ENCODE measurements around the gene MCTP2. TPM values are rescaled to one million over a fixed set of nuclear protein-coding genes. Genes with fewer than 3 reads are reported as not detected.

Gene MCTP2
- total and polyA plus RNA-seq, 5 donors from 2014 or later = 1.1 to 6.4 (median 2.8) TPM

DNA sequence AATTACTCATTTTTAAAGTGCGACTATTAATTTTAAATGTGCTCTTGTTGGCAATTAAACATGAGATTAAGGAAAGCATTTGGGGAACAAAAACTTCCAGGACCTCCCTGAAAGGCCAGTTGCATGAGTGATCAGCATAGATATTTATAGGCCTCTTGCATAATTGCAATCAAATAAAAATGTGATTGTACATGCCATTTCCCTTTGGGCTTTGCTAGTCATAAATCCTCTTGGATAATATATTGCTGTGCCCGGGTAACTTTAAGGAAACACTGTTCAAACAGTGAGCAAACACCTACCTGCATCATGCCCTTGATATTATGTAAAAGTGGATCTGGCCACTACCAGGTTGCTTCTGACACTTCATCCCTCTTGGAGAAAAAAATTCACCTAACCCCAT is 239.1 kb downstream of the MCTP2 start:
- ATAC-seq (ENCODE audit: low read depth in 2 of 2) (no peak), DNase-seq (no peak)
- Mint-ChIP-seq H3K27me3 (no peaks in the 10 kb centered on the region), H3K4me1 (no peaks in the 10 kb centered on the region), H3K9me3 (peaks cover 0 to 3% (median 0%) of the 10 kb centered on the region in 7 donors), H3K36me3 (peaks cover 18% of the 10 kb centered on the region), H3K27ac (no peak overlapping the region), H3K4me3 (no peak overlapping the region)
- H3K36me3 ChIP-seq (ENCODE audit: control insufficient read depth, insufficient read depth, low read length) = no peaks in the 10 kb centered on the region
- no peak overlapping the region for H3K27ac ChIP-seq (ENCODE audit: insufficient read depth, low read length, poor library complexity, severe bottlenecking)
- no peaks in the 10 kb centered on the region for H3K9me3 ChIP-seq (ENCODE audit: control insufficient read depth in 2 of 2, low read length in 2 of 2)
- no peaks in the 10 kb centered on the region for H3K27me3 ChIP-seq (ENCODE audit: control insufficient read depth, insufficient read depth, low read length)
- H3K4me1 ChIP-seq (ENCODE audit: control insufficient read depth, insufficient read depth, low read length, poor library complexity, severe bottlenecking) = no peaks in the 10 kb centered on the region
- H3K4me3 ChIP-seq (ENCODE audit: low read depth, low read length) = no peak overlapping the region

GRCh38 chr15:94476686-94477085 is 245.3 kb downstream of the MCTP2 start:
- Mint-ChIP-seq H3K4me3 (no peak overlapping the region), H3K27me3 (no peaks in the 10 kb centered on the region), H3K27ac (no peak overlapping the region), H3K9me3 (peaks cover 0 to 6% (median 2%) of the 10 kb centered on the region in 7 donors), H3K36me3 (peaks cover 40% of the 10 kb centered on the region), H3K4me1 (no peaks in the 10 kb centered on the region)
- DNase-seq = no peak
- Histone ChIP-seq H3K4me3 (ENCODE audit: low read depth, low read length) (no peak overlapping the region), H3K36me3 (ENCODE audit: control insufficient read depth, insufficient read depth, low read length) (peaks cover 3% of the 10 kb centered on the region), H3K4me1 (ENCODE audit: control insufficient read depth, insufficient read depth, low read length, poor library complexity, severe bottlenecking) (no peaks in the 10 kb centered on the region), H3K27ac (ENCODE audit: insufficient read depth, low read length, poor library complexity, severe bottlenecking) (no peak overlapping the region), H3K9me3 (ENCODE audit: control insufficient read depth in 2 of 2, low read length in 2 of 2) (no peaks in the 10 kb centered on the region), H3K27me3 (ENCODE audit: control insufficient read depth, insufficient read depth, low read length) (no peaks in the 10 kb centered on the region)
- ATAC-seq (ENCODE audit: low read depth in 2 of 2) = no peak

- H3K4me1 ChIP-seq (ENCODE audit: control insufficient read depth, insufficient read depth, low read length, poor library complexity, severe bottlenecking) = no peaks in the 10 kb centered on the region
- no peaks in the 10 kb centered on the region for H3K9me3 ChIP-seq (ENCODE audit: control insufficient read depth in 2 of 2, low read length in 2 of 2)
- ATAC-seq (ENCODE audit: low read depth in 2 of 2) (no peak), DNase-seq (no peak)
- Mint-ChIP-seq H3K36me3 (peaks cover 48% of the 10 kb centered on the region), H3K27me3 (no peaks in the 10 kb centered on the region), H3K4me1 (no peaks in the 10 kb centered on the region), H3K9me3 (peaks cover 2 to 17% (median 6%) of the 10 kb centered on the region in 7 donors), H3K4me3 (no peak overlapping the region), H3K27ac (no peak overlapping the region)
- H3K27me3 ChIP-seq (ENCODE audit: control insufficient read depth, insufficient read depth, low read length) = no peaks in the 10 kb centered on the region
- H3K4me3 ChIP-seq (ENCODE audit: low read depth, low read length) = no peak overlapping the region
- no peak overlapping the region for H3K27ac ChIP-seq (ENCODE audit: insufficient read depth, low read length, poor library complexity, severe bottlenecking)
- H3K36me3 ChIP-seq (ENCODE audit: control insufficient read depth, insufficient read depth, low read length) = peaks cover 3% of the 10 kb centered on the region
Observed at GRCh38 chr15:94477913-94478553, 246.7 kb downstream of the MCTP2 start.

DNA sequence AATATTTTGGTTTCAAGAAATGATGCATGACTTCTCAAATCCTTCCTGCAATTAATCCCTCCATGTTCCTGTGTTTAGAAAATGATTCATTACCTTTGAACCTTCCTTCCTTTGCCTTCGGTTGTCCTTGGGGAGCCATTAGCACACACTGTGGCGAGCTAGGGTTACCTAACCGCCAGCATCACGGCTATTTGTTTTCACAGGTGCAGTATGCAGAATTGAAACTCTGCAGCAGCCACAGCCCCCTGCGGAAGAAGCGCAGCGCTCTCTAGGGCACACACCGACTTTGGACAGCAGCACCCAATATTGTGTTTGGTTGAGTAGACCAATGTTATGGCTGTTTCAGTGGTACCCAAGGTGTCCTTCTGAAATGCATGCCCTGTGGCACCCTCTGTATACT is 247.4 kb downstream of the MCTP2 start:
- Mint-ChIP-seq H3K4me1 (no peaks in the 10 kb centered on the region), H3K27ac (no peak overlapping the region), H3K36me3 (peaks cover 42% of the 10 kb centered on the region), H3K27me3 (no peaks in the 10 kb centered on the region), H3K9me3 (peaks cover 2 to 17% (median 6%) of the 10 kb centered on the region in 7 donors), H3K4me3 (no peak overlapping the region)
- no peaks in the 10 kb centered on the region for H3K4me1 ChIP-seq (ENCODE audit: control insufficient read depth, insufficient read depth, low read length, poor library complexity, severe bottlenecking)
- H3K4me3 ChIP-seq (ENCODE audit: low read depth, low read length) = no peak overlapping the region
- H3K27me3 ChIP-seq (ENCODE audit: control insufficient read depth, insufficient read depth, low read length) = no peaks in the 10 kb centered on the region
- H3K9me3 ChIP-seq (ENCODE audit: control insufficient read depth in 2 of 2, low read length in 2 of 2) = no peaks in the 10 kb centered on the region
- H3K27ac ChIP-seq (ENCODE audit: insufficient read depth, low read length, poor library complexity, severe bottlenecking) = no peak overlapping the region
- ATAC-seq (ENCODE audit: low read depth in 2 of 2) (no peak), DNase-seq (no peak)
- H3K36me3 ChIP-seq (ENCODE audit: control insufficient read depth, insufficient read depth, low read length) = peaks cover 3% of the 10 kb centered on the region

GRCh38 chr15:94480289-94480834 is 249.0 kb downstream of the MCTP2 start:
- no peaks in the 10 kb centered on the region for H3K9me3 ChIP-seq (ENCODE audit: control insufficient read depth in 2 of 2, low read length in 2 of 2)
- Mint-ChIP-seq H3K27ac (no peak overlapping the region), H3K27me3 (no peaks in the 10 kb centered on the region), H3K4me3 (no peak overlapping the region), H3K9me3 (peaks cover 3 to 17% (median 6%) of the 10 kb centered on the region in 7 donors), H3K36me3 (peaks cover 34% of the 10 kb centered on the region), H3K4me1 (no peaks in the 10 kb centered on the region)
- no peaks in the 10 kb centered on the region for H3K27me3 ChIP-seq (ENCODE audit: control insufficient read depth, insufficient read depth, low read length)
- H3K36me3 ChIP-seq (ENCODE audit: control insufficient read depth, insufficient read depth, low read length) = peaks cover 3% of the 10 kb centered on the region
- no peaks in the 10 kb centered on the region for H3K4me1 ChIP-seq (ENCODE audit: control insufficient read depth, insufficient read depth, low read length, poor library complexity, severe bottlenecking)
- DNase-seq (no peak), ATAC-seq (ENCODE audit: low read depth in 2 of 2) (no peak)
- H3K4me3 ChIP-seq (ENCODE audit: low read depth, low read length) = no peak overlapping the region
- H3K27ac ChIP-seq (ENCODE audit: insufficient read depth, low read length, poor library complexity, severe bottlenecking) = no peak overlapping the region

DNA sequence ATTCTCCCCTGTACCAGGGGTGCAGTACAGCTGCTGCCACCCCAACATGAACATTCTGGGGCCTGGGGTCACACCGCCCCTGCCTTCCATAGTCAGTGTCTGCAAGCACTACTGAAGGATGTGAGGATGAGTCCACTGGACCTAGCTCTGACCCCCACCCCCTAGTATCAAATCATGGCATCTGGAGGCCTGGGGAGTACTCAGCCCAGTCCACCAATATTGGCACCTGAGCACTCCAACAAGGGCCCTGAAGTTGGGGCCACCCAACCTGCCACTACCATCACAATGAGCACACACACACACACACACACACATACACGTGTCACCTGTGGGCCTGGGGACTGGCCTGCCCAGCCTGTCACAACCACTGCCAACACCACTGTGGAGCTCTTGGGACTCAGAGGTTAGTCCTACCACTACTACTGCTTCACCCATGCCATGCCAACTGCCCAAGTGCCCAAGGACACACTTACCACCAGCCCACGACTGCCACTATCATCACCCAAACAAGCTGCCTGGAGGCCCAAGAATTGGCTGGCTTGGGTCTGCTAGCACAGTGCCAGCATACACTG is 253.9 kb downstream of the MCTP2 start:
- no peaks in the 10 kb centered on the region for H3K9me3 ChIP-seq (ENCODE audit: control insufficient read depth in 2 of 2, low read length in 2 of 2)
- H3K27me3 ChIP-seq (ENCODE audit: control insufficient read depth, insufficient read depth, low read length) = no peaks in the 10 kb centered on the region
- no peaks in the 10 kb centered on the region for H3K4me1 Mint-ChIP-seq
- ATAC-seq (ENCODE audit: low read depth in 2 of 2) (no peak), DNase-seq (no peak)
- no peak overlapping the region for H3K27ac ChIP-seq (ENCODE audit: insufficient read depth, low read length, poor library complexity, severe bottlenecking)
- no peaks in the 10 kb centered on the region for H3K4me1 ChIP-seq (ENCODE audit: control insufficient read depth, insufficient read depth, low read length, poor library complexity, severe bottlenecking)
- H3K27me3 Mint-ChIP-seq = no peaks in the 10 kb centered on the region
- no peaks in the 10 kb centered on the region for H3K36me3 ChIP-seq (ENCODE audit: control insufficient read depth, insufficient read depth, low read length)
- H3K36me3 Mint-ChIP-seq = peaks cover 13% of the 10 kb centered on the region
- no peak overlapping the region for H3K4me3 Mint-ChIP-seq
- H3K4me3 ChIP-seq (ENCODE audit: low read depth, low read length) = no peak overlapping the region
- no peak overlapping the region for H3K27ac Mint-ChIP-seq
- H3K9me3 Mint-ChIP-seq = peaks cover 1 to 26% (median 9%) of the 10 kb centered on the region in 7 donors

- H3K4me3 ChIP-seq (ENCODE audit: low read depth, low read length) = no peak overlapping the region
- no peak for ATAC-seq (ENCODE audit: low read depth in 2 of 2)
- no peak overlapping the region for H3K27ac Mint-ChIP-seq
- no peak overlapping the region for H3K27ac ChIP-seq (ENCODE audit: insufficient read depth, low read length, poor library complexity, severe bottlenecking)
- no peaks in the 10 kb centered on the region for H3K4me1 ChIP-seq (ENCODE audit: control insufficient read depth, insufficient read depth, low read length, poor library complexity, severe bottlenecking)
- H3K4me3 Mint-ChIP-seq = no peak overlapping the region
- H3K36me3 Mint-ChIP-seq = peaks cover 2% of the 10 kb centered on the region
- H3K27me3 ChIP-seq (ENCODE audit: control insufficient read depth, insufficient read depth, low read length) = no peaks in the 10 kb centered on the region
- no peak for DNase-seq
- peaks cover 0 to 13% (median 4%) of the 10 kb centered on the region in 7 donors for H3K9me3 Mint-ChIP-seq
- no peaks in the 10 kb centered on the region for H3K27me3 Mint-ChIP-seq
- H3K9me3 ChIP-seq (ENCODE audit: control insufficient read depth in 2 of 2, low read length in 2 of 2) = no peaks in the 10 kb centered on the region
- H3K36me3 ChIP-seq (ENCODE audit: control insufficient read depth, insufficient read depth, low read length) = no peaks in the 10 kb centered on the region
- no peaks in the 10 kb centered on the region for H3K4me1 Mint-ChIP-seq
Observed at GRCh38 chr15:94487635-94488034, 256.3 kb downstream of the MCTP2 start.

DNA sequence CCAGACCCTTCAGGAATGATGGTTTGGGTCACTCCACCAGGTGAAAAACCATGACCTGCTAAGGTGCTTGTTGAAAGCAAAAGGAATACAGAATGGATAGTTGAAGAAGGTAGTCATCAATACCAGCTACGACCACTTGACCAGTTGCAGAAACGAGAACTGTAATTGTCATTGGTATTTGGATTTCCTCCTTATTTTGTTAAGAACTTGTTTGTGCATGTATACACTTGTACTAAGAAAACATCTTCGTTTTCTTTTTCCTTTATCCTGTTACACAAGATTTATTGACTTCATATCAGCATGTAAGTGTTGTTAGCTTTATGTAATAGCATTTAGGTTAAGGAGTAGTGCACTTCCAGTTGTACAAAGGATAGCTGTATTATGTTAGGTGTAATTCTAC is 261.8 kb downstream of the MCTP2 start:
- H3K27ac ChIP-seq (ENCODE audit: insufficient read depth, low read length, poor library complexity, severe bottlenecking) = no peak overlapping the region
- no peaks in the 10 kb centered on the region for H3K27me3 Mint-ChIP-seq
- no peaks in the 10 kb centered on the region for H3K4me1 Mint-ChIP-seq
- no peaks in the 10 kb centered on the region for H3K9me3 ChIP-seq (ENCODE audit: control insufficient read depth in 2 of 2, low read length in 2 of 2)
- no peak overlapping the region for H3K27ac Mint-ChIP-seq
- H3K27me3 ChIP-seq (ENCODE audit: control insufficient read depth, insufficient read depth, low read length) = no peaks in the 10 kb centered on the region
- H3K36me3 Mint-ChIP-seq = no peaks in the 10 kb centered on the region
- H3K4me3 ChIP-seq (ENCODE audit: low read depth, low read length) = no peak overlapping the region
- no peak for ATAC-seq (ENCODE audit: low read depth in 2 of 2)
- H3K36me3 ChIP-seq (ENCODE audit: control insufficient read depth, insufficient read depth, low read length) = no peaks in the 10 kb centered on the region
- peaks cover 0 to 9% (median 2%) of the 10 kb centered on the region in 7 donors for H3K9me3 Mint-ChIP-seq
- DNase-seq = no peak
- H3K4me3 Mint-ChIP-seq = no peak overlapping the region
- H3K4me1 ChIP-seq (ENCODE audit: control insufficient read depth, insufficient read depth, low read length, poor library complexity, severe bottlenecking) = no peaks in the 10 kb centered on the region

All from CD4-positive, CD25-positive, alpha-beta regulatory T cell (primary cell).